ENCODE data around the gene HADHA.

DNA sequence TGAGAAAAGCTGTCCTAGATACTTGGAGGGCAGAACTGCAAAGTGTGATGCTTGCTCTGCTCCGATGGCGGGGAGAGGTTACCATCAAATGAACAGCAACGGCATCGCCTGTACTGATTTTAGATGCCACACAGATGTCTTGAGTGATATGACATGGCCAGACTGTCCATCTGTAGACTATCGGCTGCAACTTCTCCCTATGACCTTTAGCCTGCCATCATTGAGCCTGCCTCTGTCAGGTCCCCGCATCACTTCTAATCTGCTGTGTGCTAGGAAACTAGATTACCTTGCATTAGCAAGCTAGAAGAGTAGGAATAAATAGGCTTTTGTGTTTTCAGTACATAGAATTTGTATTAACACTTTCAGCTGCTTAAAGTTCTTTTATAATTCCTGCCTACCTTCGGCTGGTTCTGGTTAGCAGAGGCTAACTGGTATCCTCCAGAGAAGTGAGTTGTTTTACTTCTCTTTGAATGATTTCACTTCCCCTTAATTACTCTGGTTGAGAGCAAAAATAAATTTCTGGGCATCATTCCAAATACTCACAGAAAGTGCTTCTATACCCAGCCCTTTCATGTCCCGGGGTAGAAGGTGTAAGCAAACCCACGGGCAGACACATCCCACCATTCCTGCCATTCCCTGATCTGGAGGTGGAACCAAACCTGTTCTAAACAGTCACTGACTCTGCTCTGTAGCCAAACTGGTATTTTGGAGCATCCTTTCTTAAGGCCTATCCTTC lies 47.6 kb downstream of the HADHA start:
- TF ChIP-seq, protein P1, sequence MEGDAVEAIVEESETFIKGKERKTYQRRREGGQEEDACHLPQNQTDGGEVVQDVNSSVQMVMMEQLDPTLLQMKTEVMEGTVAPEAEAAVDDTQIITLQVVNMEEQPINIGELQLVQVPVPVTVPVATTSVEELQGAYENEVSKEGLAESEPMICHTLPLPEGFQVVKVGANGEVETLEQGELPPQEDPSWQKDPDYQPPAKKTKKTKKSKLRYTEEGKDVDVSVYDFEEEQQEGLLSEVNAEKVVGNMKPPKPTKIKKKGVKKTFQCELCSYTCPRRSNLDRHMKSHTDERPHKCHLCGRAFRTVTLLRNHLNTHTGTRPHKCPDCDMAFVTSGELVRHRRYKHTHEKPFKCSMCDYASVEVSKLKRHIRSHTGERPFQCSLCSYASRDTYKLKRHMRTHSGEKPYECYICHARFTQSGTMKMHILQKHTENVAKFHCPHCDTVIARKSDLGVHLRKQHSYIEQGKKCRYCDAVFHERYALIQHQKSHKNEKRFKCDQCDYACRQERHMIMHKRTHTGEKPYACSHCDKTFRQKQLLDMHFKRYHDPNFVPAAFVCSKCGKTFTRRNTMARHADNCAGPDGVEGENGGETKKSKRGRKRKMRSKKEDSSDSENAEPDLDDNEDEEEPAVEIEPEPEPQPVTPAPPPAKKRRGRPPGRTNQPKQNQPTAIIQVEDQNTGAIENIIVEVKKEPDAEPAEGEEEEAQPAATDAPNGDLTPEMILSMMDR (IDR thresholded peaks at IDR 0.05; ENCODE audit: insufficient read depth, low read length, poor library complexity, severe bottlenecking): no peak
- no peak for TF ChIP-seq EZH2phosphoT487 (conservative IDR thresholded peaks at IDR 0.05; ENCODE audit: low read length)
